Astrocyte (in vitro differentiated cells and primary cell): ENCODE results near the gene SCN10A. TPM values are rescaled to one million over a fixed set of nuclear protein-coding genes. Genes with fewer than 3 reads are reported as not detected.

ENCODE experiments used
- DNase-seq: peaks from one replicate; pipeline ENCODE4 v3.0.0-alpha.2; 2010; ENCODE audit warnings: low read depth
- FAIRE-seq: peaks from 2 replicates; lab custom pipeline; 2011; peaks lifted over from hg19 to GRCh38; lab: Jason Lieb, UNC
- H2AFZ ChIP-seq: 2 replicates; pipeline ENCODE4 v1.6.0; 2012; ENCODE audit warnings: low read depth, low read length, inconsistent platforms
- H3K27ac ChIP-seq: 2 replicates; pipeline ENCODE4 v1.5.1; 2011; ENCODE audit warnings: low read depth, low read length, inconsistent platforms
- H3K27me3 ChIP-seq: 2 replicates; pipeline ENCODE4 v1.6.0; 2011; ENCODE audit warnings: low read length, inconsistent platforms; ENCODE audit not compliant: insufficient read depth
- H3K36me3 ChIP-seq: 2 replicates; pipeline ENCODE4 v1.5.1; 2011; ENCODE audit warnings: low read length, inconsistent platforms; ENCODE audit not compliant: insufficient read depth
- H3K4me1 ChIP-seq: 2 replicates; pipeline ENCODE4 v1.5.1; 2011; ENCODE audit warnings: low read length, inconsistent platforms; ENCODE audit not compliant: insufficient read depth
- H3K4me2 ChIP-seq: 2 replicates; pipeline ENCODE4 v1.6.0; 2012; ENCODE audit warnings: low read length, inconsistent platforms
- H3K4me3 ChIP-seq: 2 replicates; pipeline ENCODE4 v1.5.1; 2011; ENCODE audit warnings: low read depth, mild to moderate bottlenecking, low read length, inconsistent platforms; ENCODE audit not compliant: insufficient read depth
- H3K79me2 ChIP-seq: 2 replicates; pipeline ENCODE4 v1.6.0; 2012; ENCODE audit warnings: mild to moderate bottlenecking, low read length, inconsistent platforms; ENCODE audit not compliant: insufficient read depth
- H3K9ac ChIP-seq: 2 replicates; pipeline ENCODE4 v1.6.0; 2012; ENCODE audit warnings: mild to moderate bottlenecking, low read length, inconsistent platforms
- H3K9me3 ChIP-seq: 2 replicates; pipeline ENCODE4 v1.5.1; 2012; ENCODE audit warnings: low read depth, mild to moderate bottlenecking, low read length, inconsistent platforms; ENCODE audit not compliant: insufficient read depth
- H4K20me1 ChIP-seq: 2 replicates; pipeline ENCODE4 v1.6.0; 2012; ENCODE audit warnings: low read length, inconsistent platforms; ENCODE audit not compliant: insufficient read depth
- H3K27ac Mint-ChIP-seq: one replicate; pipeline ENCODE4 v1.8.0; 2021; ENCODE audit warnings: mild to moderate bottlenecking, mixed read lengths; ENCODE audit not compliant: unreplicated experiment
- H3K27me3 Mint-ChIP-seq: one replicate; pipeline ENCODE4 v1.8.0; 2021; ENCODE audit warnings: low read depth, mixed read lengths; ENCODE audit not compliant: unreplicated experiment
- H3K36me3 Mint-ChIP-seq: one replicate; pipeline ENCODE4 v1.8.0; 2021; ENCODE audit warnings: low read depth, mixed read lengths; ENCODE audit not compliant: unreplicated experiment
- H3K4me1 Mint-ChIP-seq: one replicate; pipeline ENCODE4 v1.8.0; 2021; ENCODE audit warnings: low read depth, mixed read lengths; ENCODE audit not compliant: unreplicated experiment
- H3K4me3 Mint-ChIP-seq: one replicate; pipeline ENCODE4 v1.8.0; 2021; ENCODE audit warnings: mild to moderate bottlenecking, moderate library complexity, mixed read lengths; ENCODE audit not compliant: unreplicated experiment
- H3K9me3 Mint-ChIP-seq: one replicate; pipeline ENCODE4 v1.8.0; 2021; ENCODE audit warnings: mild to moderate bottlenecking, mixed read lengths; ENCODE audit not compliant: unreplicated experiment
- CTCF ChIP-seq: IDR thresholded peaks from 2 replicates; pipeline ENCODE4 v1.5.1; 2011; ENCODE audit warnings: low read depth, mild to moderate bottlenecking, inconsistent platforms, low read length, moderate library complexity; ENCODE audit not compliant: insufficient read depth
- EZH2 ChIP-seq: IDR thresholded peaks from 2 replicates; pipeline ENCODE4 v1.6.1; 2012; ENCODE audit warnings: mild to moderate bottlenecking, low read length, inconsistent platforms; ENCODE audit not compliant: insufficient read depth
- total RNA-seq: library from RNA; stranded (reverse); gene quantifications from 2 replicates; pipeline ENCODE4 v1.2.1, GENCODE V29; 2021

SCN10A gene
- total RNA-seq, 1 donor from 2014 or later: not detected

GRCh38 chr3:38757721-38758120, 58.3 kb downstream of the SCN10A start:
- Mint-ChIP-seq H3K27ac (no peak overlapping the region), H3K9me3 (no peaks in the 10 kb centered on the region), H3K27me3 (peaks cover 49% of the 10 kb centered on the region), H3K4me3 (no peak overlapping the region), H3K4me1 (no peaks in the 10 kb centered on the region), H3K36me3 (no peaks in the 10 kb centered on the region)
- Histone ChIP-seq H3K27ac (no peak overlapping the region), H4K20me1 (no peaks in the 10 kb centered on the region), H3K4me1 (no peaks in the 10 kb centered on the region), H2AFZ (no peak overlapping the region), H3K27me3 (no peaks in the 10 kb centered on the region), H3K4me2 (no peak overlapping the region), H3K9ac (no peak overlapping the region), H3K9me3 (no peaks in the 10 kb centered on the region), H3K4me3 (no peak overlapping the region), H3K36me3 (no peaks in the 10 kb centered on the region), H3K79me2 (no peaks in the 10 kb centered on the region)
- TF ChIP-seq CTCF: no peak
- no peak for TF ChIP-seq EZH2
- no peak for FAIRE-seq
- no peak for DNase-seq

GRCh38 chr3:38756892-38757291, 59.1 kb downstream of the SCN10A start:
- Histone ChIP-seq H3K79me2 (no peaks in the 10 kb centered on the region), H4K20me1 (no peaks in the 10 kb centered on the region), H3K4me1 (no peaks in the 10 kb centered on the region), H3K27ac (no peak overlapping the region), H3K4me2 (no peak overlapping the region), H3K4me3 (no peak overlapping the region), H3K27me3 (no peaks in the 10 kb centered on the region), H3K9me3 (no peaks in the 10 kb centered on the region), H3K36me3 (no peaks in the 10 kb centered on the region), H3K9ac (no peak overlapping the region), H2AFZ (no peak overlapping the region)
- no peaks in the 10 kb centered on the region for H3K36me3 Mint-ChIP-seq
- no peak overlapping the region for H3K27ac Mint-ChIP-seq
- H3K4me3 Mint-ChIP-seq: no peak overlapping the region
- no peak for TF ChIP-seq EZH2
- TF ChIP-seq CTCF: no peak
- no peak for DNase-seq
- H3K9me3 Mint-ChIP-seq: no peaks in the 10 kb centered on the region
- H3K27me3 Mint-ChIP-seq: peaks cover 47% of the 10 kb centered on the region
- FAIRE-seq: no peak
- no peaks in the 10 kb centered on the region for H3K4me1 Mint-ChIP-seq

GRCh38 chr3:38755130-38755529, 60.9 kb downstream of the SCN10A start:
- H3K4me2 ChIP-seq: no peak overlapping the region
- TF ChIP-seq EZH2: no peak
- TF ChIP-seq CTCF: no peak
- DNase-seq: no peak
- H3K79me2 ChIP-seq: no peaks in the 10 kb centered on the region
- H3K4me1 ChIP-seq: no peaks in the 10 kb centered on the region
- H3K4me3 ChIP-seq: no peak overlapping the region
- no peaks in the 10 kb centered on the region for H3K9me3 ChIP-seq
- no peak overlapping the region for H3K4me3 Mint-ChIP-seq
- no peaks in the 10 kb centered on the region for H3K9me3 Mint-ChIP-seq
- no peak overlapping the region for H3K9ac ChIP-seq
- H3K27ac Mint-ChIP-seq: no peak overlapping the region
- H3K27me3 Mint-ChIP-seq: peaks cover 51% of the 10 kb centered on the region
- H3K36me3 Mint-ChIP-seq: no peaks in the 10 kb centered on the region
- H3K27ac ChIP-seq: no peak overlapping the region
- no peak for FAIRE-seq
- H3K4me1 Mint-ChIP-seq: no peaks in the 10 kb centered on the region
- H3K27me3 ChIP-seq: no peaks in the 10 kb centered on the region
- no peaks in the 10 kb centered on the region for H3K36me3 ChIP-seq
- H4K20me1 ChIP-seq: no peaks in the 10 kb centered on the region
- no peak overlapping the region for H2AFZ ChIP-seq
